Measurements from ENCODE around the gene CPED1. TPM values are rescaled to one million over a fixed set of nuclear protein-coding genes. Genes with fewer than 3 reads are reported as not detected.

The CPED1 gene
- total RNA-seq, 1 donor from 2014 or later: 4.3 TPM

GRCh38 chr7:120986650-120987049 lies 1.9 kb upstream of the CPED1 start:
- peaks cover 36% of the 10 kb centered on the region for H3K27me3 Mint-ChIP-seq (ENCODE audit: low read depth)
- no peak for DNase-seq (ENCODE audit: low read depth, low spot score)
- H3K9me3 Mint-ChIP-seq: no peaks in the 10 kb centered on the region
- H3K36me3 Mint-ChIP-seq (ENCODE audit: low read depth): no peaks in the 10 kb centered on the region
- H3K4me3 Mint-ChIP-seq: no peak overlapping the region
- no peak overlapping the region for H3K27ac Mint-ChIP-seq (ENCODE audit: unreplicated experiment)
- TF ChIP-seq, protein P1, sequence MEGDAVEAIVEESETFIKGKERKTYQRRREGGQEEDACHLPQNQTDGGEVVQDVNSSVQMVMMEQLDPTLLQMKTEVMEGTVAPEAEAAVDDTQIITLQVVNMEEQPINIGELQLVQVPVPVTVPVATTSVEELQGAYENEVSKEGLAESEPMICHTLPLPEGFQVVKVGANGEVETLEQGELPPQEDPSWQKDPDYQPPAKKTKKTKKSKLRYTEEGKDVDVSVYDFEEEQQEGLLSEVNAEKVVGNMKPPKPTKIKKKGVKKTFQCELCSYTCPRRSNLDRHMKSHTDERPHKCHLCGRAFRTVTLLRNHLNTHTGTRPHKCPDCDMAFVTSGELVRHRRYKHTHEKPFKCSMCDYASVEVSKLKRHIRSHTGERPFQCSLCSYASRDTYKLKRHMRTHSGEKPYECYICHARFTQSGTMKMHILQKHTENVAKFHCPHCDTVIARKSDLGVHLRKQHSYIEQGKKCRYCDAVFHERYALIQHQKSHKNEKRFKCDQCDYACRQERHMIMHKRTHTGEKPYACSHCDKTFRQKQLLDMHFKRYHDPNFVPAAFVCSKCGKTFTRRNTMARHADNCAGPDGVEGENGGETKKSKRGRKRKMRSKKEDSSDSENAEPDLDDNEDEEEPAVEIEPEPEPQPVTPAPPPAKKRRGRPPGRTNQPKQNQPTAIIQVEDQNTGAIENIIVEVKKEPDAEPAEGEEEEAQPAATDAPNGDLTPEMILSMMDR (conservative IDR thresholded peaks at IDR 0.05): no peak
- H3K4me1 Mint-ChIP-seq: peaks cover 25% of the 10 kb centered on the region

- Mint-ChIP-seq H3K36me3 (ENCODE audit: low read depth) (no peaks in the 10 kb centered on the region), H3K27ac (ENCODE audit: unreplicated experiment) (no peak overlapping the region), H3K4me1 (peaks cover 25% of the 10 kb centered on the region), H3K4me3 (no peak overlapping the region), H3K9me3 (no peaks in the 10 kb centered on the region), H3K27me3 (ENCODE audit: low read depth) (peaks cover 37% of the 10 kb centered on the region)
- DNase-seq (ENCODE audit: low read depth, low spot score): no peak
- TF ChIP-seq, protein P1 (conservative IDR thresholded peaks at IDR 0.05): no peak
These were observed 1.2 kb upstream of the CPED1 start for GRCh38 chr7:120987280-120987679.

- Mint-ChIP-seq H3K4me3 (peak overlapping the region; percentile 85), H3K27ac (ENCODE audit: unreplicated experiment) (no peak overlapping the region), H3K9me3 (no peaks in the 10 kb centered on the region), H3K36me3 (ENCODE audit: low read depth) (no peaks in the 10 kb centered on the region), H3K4me1 (peaks cover 25% of the 10 kb centered on the region), H3K27me3 (ENCODE audit: low read depth) (peaks cover 37% of the 10 kb centered on the region)
- DNase-seq (ENCODE audit: low read depth, low spot score): peak; percentile 78
- TF ChIP-seq, protein P1 (conservative IDR thresholded peaks at IDR 0.05): peak; percentile 96
These were observed 574 bp upstream of the CPED1 start for GRCh38 chr7:120987683-120988590.

DNA sequence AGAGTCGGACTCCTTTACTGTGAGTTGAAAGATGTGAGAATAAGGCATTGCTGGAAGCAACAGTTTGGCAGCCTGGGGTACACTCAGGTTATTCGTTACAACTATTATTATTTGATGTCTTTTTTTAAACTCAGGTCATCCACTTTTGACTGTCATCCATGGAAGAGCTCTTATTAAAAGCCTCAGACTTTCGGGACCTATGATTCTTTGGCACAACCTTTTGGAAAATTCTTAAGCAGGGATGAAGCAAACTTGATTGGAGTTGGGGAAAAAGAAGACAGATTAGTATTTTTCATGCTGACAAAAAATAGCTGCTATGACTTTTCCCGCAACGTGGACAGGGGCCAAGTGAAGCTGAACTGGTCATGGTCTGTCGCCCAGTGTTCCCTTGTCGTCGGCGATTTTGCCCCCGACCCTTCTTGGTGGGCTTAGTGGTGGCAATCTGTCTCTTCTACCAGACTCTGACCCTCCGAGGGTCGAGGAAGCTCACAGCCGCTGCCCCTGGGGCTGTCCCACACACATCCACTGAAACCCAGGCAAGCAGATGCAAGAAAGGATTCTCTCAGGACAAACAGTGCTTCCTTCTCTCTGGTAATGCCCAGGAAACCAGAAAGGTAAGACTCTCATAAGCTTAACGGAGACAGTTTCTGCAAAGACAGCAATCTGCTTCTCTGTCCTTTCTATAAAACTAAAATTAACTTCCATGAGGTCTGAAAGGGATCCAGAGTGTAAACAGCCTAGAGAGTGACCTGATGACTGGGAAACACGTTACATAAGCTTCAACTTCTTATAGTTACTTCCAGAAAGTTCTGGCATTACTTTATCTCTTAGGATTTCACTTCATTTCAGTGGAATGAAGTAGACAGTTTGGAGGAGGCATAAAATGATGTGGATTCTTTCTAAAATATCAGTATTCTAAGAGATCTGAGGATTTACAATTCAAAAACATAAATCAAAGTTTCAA lies 1.0 kb downstream of the CPED1 start:
- Mint-ChIP-seq H3K27ac (ENCODE audit: unreplicated experiment) (no peak overlapping the region), H3K4me3 (peak overlapping the region; percentile 85)

More for the DNA sequence above, 1.0 kb downstream of the CPED1 start:
- Mint-ChIP-seq H3K27me3 (ENCODE audit: low read depth) (peaks cover 37% of the 10 kb centered on the region), H3K36me3 (ENCODE audit: low read depth) (no peaks in the 10 kb centered on the region), H3K9me3 (no peaks in the 10 kb centered on the region), H3K4me1 (peaks cover 25% of the 10 kb centered on the region)
- DNase-seq (ENCODE audit: low read depth, low spot score): no peak
- TF ChIP-seq, protein P1 (conservative IDR thresholded peaks at IDR 0.05): no peak
